Measurements from ENCODE around the gene KDM8.

The KDM8 gene

GRCh38 chr16:27225536-27226360 lies 22.4 kb downstream of the KDM8 start:
- TF ChIP-seq SIN3A (IDR thresholded peaks at IDR 0.05; ENCODE audit: borderline replicate concordance, insufficient read depth, low read length): no peak
- no peak for TF ChIP-seq TAF1 (IDR thresholded peaks at IDR 0.05; ENCODE audit: borderline replicate concordance, insufficient read depth, low read length)
- TF ChIP-seq REST (IDR thresholded peaks at IDR 0.05; ENCODE audit: insufficient read depth in 1 of 2, low read depth in 2 of 2, low read length in 2 of 2): no peak
- no peak for TF ChIP-seq FOXP2 (optimal IDR thresholded peaks at IDR 0.05; ENCODE audit: borderline replicate concordance, extremely low read depth, extremely low read length, insufficient read depth)
- no peak for TF ChIP-seq POLR2AphosphoS5 (IDR thresholded peaks at IDR 0.05; ENCODE audit: low read depth, low read length)

GRCh38 chr16:27226476-27226875 lies 23.1 kb downstream of the KDM8 start:
- TF ChIP-seq POLR2AphosphoS5 (IDR thresholded peaks at IDR 0.05; ENCODE audit: low read depth, low read length) (no peak), REST (IDR thresholded peaks at IDR 0.05; ENCODE audit: insufficient read depth in 1 of 2, low read depth in 2 of 2, low read length in 2 of 2) (no peak), SIN3A (IDR thresholded peaks at IDR 0.05; ENCODE audit: borderline replicate concordance, insufficient read depth, low read length) (no peak), FOXP2 (optimal IDR thresholded peaks at IDR 0.05; ENCODE audit: borderline replicate concordance, extremely low read depth, extremely low read length, insufficient read depth) (no peak), TAF1 (IDR thresholded peaks at IDR 0.05; ENCODE audit: borderline replicate concordance, insufficient read depth, low read length) (no peak)

- TF ChIP-seq FOXP2 (optimal IDR thresholded peaks at IDR 0.05; ENCODE audit: borderline replicate concordance, extremely low read depth, extremely low read length, insufficient read depth) (no peak), REST (IDR thresholded peaks at IDR 0.05; ENCODE audit: insufficient read depth in 1 of 2, low read depth in 2 of 2, low read length in 2 of 2) (no peak), TAF1 (IDR thresholded peaks at IDR 0.05; ENCODE audit: borderline replicate concordance, insufficient read depth, low read length) (no peak), SIN3A (IDR thresholded peaks at IDR 0.05; ENCODE audit: borderline replicate concordance, insufficient read depth, low read length) (no peak), POLR2AphosphoS5 (IDR thresholded peaks at IDR 0.05; ENCODE audit: low read depth, low read length) (no peak)
Measured at GRCh38 chr16:27226976-27227705, 23.8 kb downstream of the KDM8 start.

- TF ChIP-seq POLR2AphosphoS5 (IDR thresholded peaks at IDR 0.05; ENCODE audit: low read depth, low read length): no peak
- no peak for TF ChIP-seq FOXP2 (optimal IDR thresholded peaks at IDR 0.05; ENCODE audit: borderline replicate concordance, extremely low read depth, extremely low read length, insufficient read depth)
- TF ChIP-seq REST (IDR thresholded peaks at IDR 0.05; ENCODE audit: insufficient read depth in 1 of 2, low read depth in 2 of 2, low read length in 2 of 2): no peak
- TF ChIP-seq SIN3A (IDR thresholded peaks at IDR 0.05; ENCODE audit: borderline replicate concordance, insufficient read depth, low read length): no peak
- TF ChIP-seq TAF1 (IDR thresholded peaks at IDR 0.05; ENCODE audit: borderline replicate concordance, insufficient read depth, low read length): no peak
Measured at GRCh38 chr16:27228045-27228444, 24.7 kb downstream of the KDM8 start.
